PC-9 (cell line): ENCODE results near the gene PTGFRN. TPM values are rescaled to one million over a fixed set of nuclear protein-coding genes. Genes with fewer than 3 reads are reported as not detected.
A peak's percentile ranks its signal among the peaks of the same experiment; 100 is the strongest.

ENCODE experiments used
- BruUV-seq: library from RNA; stranded (reverse); fragments of 400-500 nt; replicated peaks from 2 replicates; lab custom pipeline; 2021; lab: Mats Ljungman, UMichigan
- CTCF ChIA-PET: fragments of 300-600 bp; sonication (Branson Sonifier 250); formaldehyde crosslinking; loops from one replicate; lab custom pipeline; 2022; ENCODE audit warnings: antibody characterized with exemption; lab: Charles Lee
- POLR2A ChIA-PET: fragments of 300-600 bp; sonication (Branson Sonifier 250); formaldehyde crosslinking; loops from one replicate; lab custom pipeline; 2022; ENCODE audit warnings: antibody characterized with exemption; ENCODE audit not compliant: unreplicated experiment; lab: Charles Lee
- DNase-seq, 2 experiments: peaks; one replicate each; pipeline versions ENCODE4 v3.0.0 to v3.0.0-alpha.2; 2015 to 2022; ENCODE audit warnings: mixed read lengths in 1 of 2
- H2AFZ ChIP-seq: fragments of 200-600 bp; sonication (generic); 2 replicates; pipeline ENCODE4 v1.8.1; 2017; ENCODE audit warnings: antibody characterized with exemption
- H3F3A ChIP-seq: fragments of 200-600 bp; sonication (generic); 2 replicates; pipeline ENCODE4 v1.8.1; 2017; ENCODE audit warnings: antibody characterized with exemption, mild to moderate bottlenecking, low read depth; ENCODE audit not compliant: insufficient read depth
- H3K27ac ChIP-seq: fragments of 200-600 bp; sonication (generic); 2 replicates; pipeline ENCODE4 v1.6.1; 2016; ENCODE audit warnings: mixed run types
- H3K27me3 ChIP-seq: fragments of 200-600 bp; sonication (generic); 2 replicates; pipeline ENCODE4 v1.6.1; 2016; ENCODE audit warnings: low read depth, mixed run types; ENCODE audit not compliant: insufficient read depth
- H3K36me3 ChIP-seq: fragments of 200-600 bp; sonication (generic); 2 replicates; pipeline ENCODE4 v1.6.1; 2016; ENCODE audit warnings: low read depth, mixed run types
- H3K4me1 ChIP-seq: fragments of 200-600 bp; sonication (generic); replicated peaks from 2 replicates; pipeline ENCODE4 v1.6.1; 2016; ENCODE audit warnings: mixed run types; ENCODE audit not compliant: insufficient read depth
- H3K4me2 ChIP-seq: fragments of 200-600 bp; sonication (generic); 2 replicates; pipeline ENCODE4 v1.6.1; 2017; ENCODE audit warnings: mixed run types
- H3K4me3 ChIP-seq: fragments of 200-600 bp; sonication (generic); 2 replicates; pipeline ENCODE4 v1.6.1; 2016; ENCODE audit warnings: mixed run types
- H3K79me2 ChIP-seq: fragments of 200-600 bp; sonication (generic); 2 replicates; pipeline ENCODE4 v1.6.1; 2017; ENCODE audit warnings: low read depth, mixed run types
- H3K9me2 ChIP-seq: fragments of 200-600 bp; sonication (generic); 2 replicates; pipeline ENCODE4 v1.8.1; 2017; ENCODE audit warnings: mild to moderate bottlenecking; ENCODE audit not compliant: insufficient read depth
- H3K9me3 ChIP-seq: fragments of 200-600 bp; sonication (generic); 2 replicates; pipeline ENCODE4 v1.8.1; 2016; ENCODE audit warnings: low read depth; ENCODE audit not compliant: insufficient read depth
- H4K20me1 ChIP-seq: fragments of 200-600 bp; sonication (generic); 2 replicates; pipeline ENCODE4 v1.8.1; 2017; ENCODE audit not compliant: insufficient read depth
- CTCF ChIP-seq: fragments of 200-600 bp; sonication (generic); conservative IDR thresholded peaks from 2 replicates; pipeline ENCODE4 v1.6.1; 2017; ENCODE audit warnings: mixed run types, antibody characterized with exemption, mild to moderate bottlenecking, moderate library complexity
- EZH2 ChIP-seq: fragments of 200-600 bp; sonication (generic); IDR thresholded peaks from 2 replicates; pipeline ENCODE4 v1.8.0; 2017; ENCODE audit warnings: antibody characterized with exemption, low read depth
- intact Hi-C: fragments of 100-400 bp; cut with micrococcal nuclease; formaldehyde crosslinking; loops from one replicate; pipeline ENCODE4 v1.10.0; 2022; ENCODE audit not compliant: unreplicated experiment
- total RNA-seq: library from RNA; stranded (reverse); gene quantifications from 2 replicates; pipeline ENCODE4 v1.2.3, GENCODE V29; 2021

The PTGFRN gene
- total RNA-seq, 1 experiment from 2014 or later, result 87.3 TPM

GRCh38 chr1:116906812-116907211 is 2.9 kb upstream of the PTGFRN start:
- Histone ChIP-seq H4K20me1 (no peaks in the 10 kb centered on the region), H3K36me3 (no peaks in the 10 kb centered on the region), H3K27ac (peak overlapping the region; percentile 56), H3K9me2 (no peaks in the 10 kb centered on the region; the same call in 1 of the 2 replicates), H3K4me3 (no peak overlapping the region), H3K4me1 (peaks cover 36% of the 10 kb centered on the region), H2AFZ (peak overlapping the region; percentile 60), H3K79me2 (peaks cover 14% of the 10 kb centered on the region), H3K27me3 (no peaks in the 10 kb centered on the region), H3F3A (peaks cover 17% of the 10 kb centered on the region), H3K9me3 (no peaks in the 10 kb centered on the region), H3K4me2 (peak overlapping the region; percentile 41)
- peak; percentile 33 to 97 for DNase-seq
- CTCF ChIA-PET, result no interaction called here
- POLR2A ChIA-PET, result no interaction called here
- no TSS peak for BruUV-seq
- intact Hi-C loops, result no loop called here
- TF ChIP-seq CTCF, result no peak
- no peak for TF ChIP-seq EZH2

DNA sequence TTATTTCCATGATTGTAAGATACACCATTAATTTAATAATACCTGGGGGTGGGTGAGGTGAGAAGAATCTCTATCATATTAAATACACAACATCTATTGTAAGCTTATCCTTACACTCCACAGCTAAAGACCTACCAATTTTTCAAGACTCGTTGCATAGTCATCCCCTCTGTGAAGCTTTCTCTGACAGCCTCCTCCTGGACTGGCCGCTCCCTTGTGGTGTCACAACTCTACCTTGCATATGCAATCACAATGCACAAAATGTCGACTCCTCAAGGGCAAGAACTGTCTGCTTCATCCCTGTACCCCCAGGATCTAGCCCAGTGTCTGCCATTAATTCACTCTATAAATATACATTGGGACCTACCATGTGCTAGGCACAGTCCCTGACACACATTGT is 2.4 kb upstream of the PTGFRN start:
- H3K36me3 ChIP-seq, result no peaks in the 10 kb centered on the region
- peak in 1 of 2 experiments; percentile 46 for DNase-seq
- peaks cover 19% of the 10 kb centered on the region for H3K79me2 ChIP-seq
- H3K9me2 ChIP-seq, result no peaks in the 10 kb centered on the region; the same call in 1 of the 2 replicates
- H3F3A ChIP-seq, result peaks cover 17% of the 10 kb centered on the region
- peak overlapping the region; percentile 41 for H3K4me2 ChIP-seq
- no peak overlapping the region for H3K4me3 ChIP-seq
- intact Hi-C loops, result no loop called here
- no peak overlapping the region for H2AFZ ChIP-seq
- H3K4me1 ChIP-seq, result peaks cover 41% of the 10 kb centered on the region
- ChIA-PET CTCF (no interaction called here), POLR2A (no interaction called here)
- H3K27ac ChIP-seq, result peak overlapping the region; percentile 56
- H3K27me3 ChIP-seq, result no peaks in the 10 kb centered on the region
- no peak for TF ChIP-seq CTCF
- no peak for TF ChIP-seq EZH2
- BruUV-seq, result no TSS peak
- no peaks in the 10 kb centered on the region for H3K9me3 ChIP-seq
- no peaks in the 10 kb centered on the region for H4K20me1 ChIP-seq

DNA sequence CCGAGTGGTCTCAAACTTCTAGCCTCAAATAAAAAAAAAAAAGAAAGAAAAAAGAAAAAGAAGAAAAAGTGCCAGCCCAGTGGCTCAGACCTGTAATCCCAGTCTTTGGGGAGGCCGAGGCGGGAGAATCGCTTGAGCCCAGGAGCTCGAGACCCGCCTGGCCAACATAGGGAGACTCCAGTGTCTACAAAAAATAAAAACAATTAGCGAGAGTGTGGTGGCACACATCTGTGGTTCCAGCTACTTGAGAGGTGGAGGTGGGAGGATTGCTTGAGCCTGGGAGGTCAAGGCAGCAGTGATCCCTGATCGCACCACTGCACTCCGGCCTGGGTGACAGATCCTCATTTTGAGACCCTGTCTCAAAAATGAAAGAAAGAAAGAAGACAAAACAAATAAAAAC is 1.4 kb upstream of the PTGFRN start:
- no peaks in the 10 kb centered on the region for H3K9me3 ChIP-seq
- H3K4me1 ChIP-seq, result peaks cover 50% of the 10 kb centered on the region
- peaks cover 17% of the 10 kb centered on the region for H3F3A ChIP-seq
- ChIA-PET CTCF (no interaction called here), POLR2A (no interaction called here)
- H3K9me2 ChIP-seq, result no peaks in the 10 kb centered on the region
- no peaks in the 10 kb centered on the region for H3K27me3 ChIP-seq
- H4K20me1 ChIP-seq, result no peaks in the 10 kb centered on the region
- H3K4me2 ChIP-seq, result no peak overlapping the region
- DNase-seq, result no peak
- no peak overlapping the region for H3K4me3 ChIP-seq
- H3K79me2 ChIP-seq, result peaks cover 29% of the 10 kb centered on the region
- TF ChIP-seq CTCF, result no peak
- TF ChIP-seq EZH2, result no peak
- H2AFZ ChIP-seq, result no peak overlapping the region
- no peaks in the 10 kb centered on the region for H3K36me3 ChIP-seq
- H3K27ac ChIP-seq, result no peak overlapping the region
- no TSS peak for BruUV-seq
- intact Hi-C loops, result no loop called here
